ENCODE results near the gene PPM1A. TPM values are rescaled to one million over a fixed set of nuclear protein-coding genes. Genes with fewer than 3 reads are reported as not detected.

PPM1A gene
- total and polyA plus RNA-seq, 2 of the 8 experiments (the other 6 are each of a cell fraction or from before 2014, with no cell fraction given): 14.0 to 51.2 TPM

GRCh38 chr14:60220917-60221316, 28.1 kb upstream of the PPM1A start:
- Histone ChIP-seq H2BK5ac (ENCODE audit: low read depth, low read length) (no peak overlapping the region), H4K5ac (ENCODE audit: insufficient read length, low read depth, low read length) (no peak overlapping the region), H2BK20ac (ENCODE audit: low read length) (no peak overlapping the region), H3K14ac (ENCODE audit: insufficient read length) (no peak overlapping the region), H3K4me2 (ENCODE audit: insufficient read depth in 1 of 2, low read depth in 2 of 2, low read length in 2 of 2) (no peak overlapping the region), H3K18ac (ENCODE audit: extremely low read depth, low read length) (peak overlapping the region; percentile 49; the same call in 1 of the 2 replicates), H3K9me3 (ENCODE audit: insufficient read depth in 2 of 2, low read depth in 1 of 2, low read length in 1 of 2) (no peaks in the 10 kb centered on the region), H2AK5ac (ENCODE audit: low read depth, low read length) (no peak overlapping the region), H3K23ac (ENCODE audit: insufficient read length) (no peak overlapping the region), H3K4ac (replicated peaks; ENCODE audit: insufficient read length, low read depth, low read length) (no peak overlapping the region), H3K27ac (ENCODE audit: low read depth, low read length) (no peak overlapping the region), H3K56ac (replicated peaks; ENCODE audit: insufficient read length, low read depth, low read length) (no peak overlapping the region), H2BK15ac (ENCODE audit: low read length) (0 out of 2 replicates have a peak overlapping the region, but pooled peaks have one; percentile 1), H3K27me3 (replicated peaks in 1 of 4; ENCODE audit: control insufficient read depth in 3 of 4, extremely low read depth in 1 of 4, insufficient read depth in 3 of 4, low read length in 3 of 4) (no peaks in the 10 kb centered on the region; a peak in 1 of 7 replicates), H4K91ac (replicated peaks; ENCODE audit: insufficient read length, low read length) (no peak overlapping the region), H2BK120ac (replicated peaks; ENCODE audit: low read depth, low read length) (no peak overlapping the region), H3K23me2 (ENCODE audit: low read depth, low read length) (no peaks in the 10 kb centered on the region), H3K36me3 (ENCODE audit: control insufficient read depth in 2 of 4, insufficient read depth in 4 of 4, low read length in 3 of 4) (no peaks in the 10 kb centered on the region), H3K9ac (replicated peaks in 1 of 4; ENCODE audit: extremely low read depth in 1 of 4, low read depth in 3 of 4, low read length in 3 of 4) (no peak overlapping the region), H4K20me1 (replicated peaks in 1 of 2; ENCODE audit: control insufficient read depth in 1 of 2, insufficient read depth in 2 of 2, low read length in 2 of 2) (no peaks in the 10 kb centered on the region), H2AFZ (ENCODE audit: low read length) (peak overlapping the region; percentile 58; the same call in 1 of the 2 replicates), H3K79me1 (ENCODE audit: low read depth, low read length) (no peaks in the 10 kb centered on the region), H3K4me3 (ENCODE audit: extremely low read depth in 1 of 4, insufficient read depth in 2 of 4, low read depth in 3 of 4, low read length in 4 of 4) (no peak overlapping the region), H3K79me2 (ENCODE audit: control insufficient read depth in 1 of 2, insufficient read depth in 2 of 2, low read length in 2 of 2) (no peaks in the 10 kb centered on the region), H2BK12ac (ENCODE audit: low read depth, low read length) (no peak overlapping the region), H3K4me1 (replicated peaks in 1 of 4; ENCODE audit: control insufficient read depth in 3 of 4, insufficient read depth in 4 of 4, low read length in 3 of 4) (peaks cover 0 to 5% (median 0%) of the 10 kb centered on the region in 4 experiments; a peak in 1 of 7 replicates), H4K8ac (ENCODE audit: extremely low read depth, insufficient read depth, low read length) (0 out of 2 replicates have a peak overlapping the region, but pooled peaks have one; percentile 16)
- DNase-seq (ENCODE audit: low read depth in 1 of 2, low spot score in 2 of 2) (no peak), FAIRE-seq (no peak)
- ChIA-PET POLR2A (ENCODE audit: partially characterized antibody) (no interaction called here), CTCF (ENCODE audit: partially characterized antibody) (interaction anchor here (0.6 to 0.8 kb wide), 2 partner anchors 12 to 25 kb away, joined by 3 to 4 read pairs; no protein-coding TSS in a partner anchor)
- TF ChIP-seq CREB1 (IDR thresholded peaks at IDR 0.05): no peak
- TF ChIP-seq EGR1 (IDR thresholded peaks at IDR 0.05; ENCODE audit: borderline replicate concordance, low read depth, low read length): no peak
- 88% methylated on average over 10 of the region's 10 CpGs; no CpG with 5 or more reads in 1 of the 2 experiments for WGBS, 2 experiments (ENCODE audit: extremely low coverage in 1 of 2, insufficient coverage in 1 of 2, insufficient read length in 1 of 2, insufficient replicate concordance in 2 of 2, low coverage in 1 of 2, low lambda C conversion rate in 2 of 2, missing lambda C conversion rate in 1 of 2)

All from H1 (cell line).